ENCODE results near the gene QRICH2. TPM values are rescaled to one million over a fixed set of nuclear protein-coding genes. Genes with fewer than 3 reads are reported as not detected.
"Not testable (repeated sequence)": the region's sequence is repeated elsewhere in the genome, so short reads cannot be mapped to it uniquely, and the experiment has no call there.

QRICH2 gene
- polyA plus RNA-seq, 1 donor = 5.6 TPM

- no peak for DNase-seq
Measured at GRCh38 chr17:76277300-76278267, 30.5 kb downstream of the QRICH2 start.

GRCh38 chr17:76276461-76277299, 31.4 kb downstream of the QRICH2 start:
- DNase-seq = no peak

- no peak for DNase-seq
Measured at GRCh38 chr17:76276069-76276431, 32.0 kb downstream of the QRICH2 start.

- DNase-seq = no peak
Measured at GRCh38 chr17:76275382-76276068, 32.6 kb downstream of the QRICH2 start.

GRCh38 chr17:76274112-76274956, 33.7 kb downstream of the QRICH2 start:
- no peak for DNase-seq

GRCh38 chr17:76273445-76274111, 34.5 kb downstream of the QRICH2 start:
- DNase-seq = no peak

GRCh38 chr17:76272541-76273444, 35.3 kb downstream of the QRICH2 start:
- DNase-seq = no peak

GRCh38 chr17:76271669-76272540, 36.2 kb downstream of the QRICH2 start:
- no peak for DNase-seq

GRCh38 chr17:76270770-76271668, 37.1 kb downstream of the QRICH2 start:
- no peak for DNase-seq

- DNase-seq = no peak
Measured at GRCh38 chr17:76270127-76270592, 37.9 kb downstream of the QRICH2 start.

GRCh38 chr17:76268991-76269981, 38.8 kb downstream of the QRICH2 start:
- DNase-seq = no peak

GRCh38 chr17:76268015-76268749, 39.9 kb downstream of the QRICH2 start:
- no peak for DNase-seq

- not testable (repeated sequence) for DNase-seq
Measured at GRCh38 chr17:76267581-76268001, 40.5 kb downstream of the QRICH2 start.

GRCh38 chr17:76267051-76267576, 41.0 kb downstream of the QRICH2 start:
- DNase-seq = no peak

- DNase-seq = no peak
Measured at GRCh38 chr17:76266244-76266938, 41.7 kb downstream of the QRICH2 start.
